ENCODE data around the gene KPNA6. TPM values are rescaled to one million over a fixed set of nuclear protein-coding genes. Genes with fewer than 3 reads are reported as not detected.

The KPNA6 gene
- total RNA-seq, 1 experiment from 2014 or later: 79.9 TPM

DNA sequence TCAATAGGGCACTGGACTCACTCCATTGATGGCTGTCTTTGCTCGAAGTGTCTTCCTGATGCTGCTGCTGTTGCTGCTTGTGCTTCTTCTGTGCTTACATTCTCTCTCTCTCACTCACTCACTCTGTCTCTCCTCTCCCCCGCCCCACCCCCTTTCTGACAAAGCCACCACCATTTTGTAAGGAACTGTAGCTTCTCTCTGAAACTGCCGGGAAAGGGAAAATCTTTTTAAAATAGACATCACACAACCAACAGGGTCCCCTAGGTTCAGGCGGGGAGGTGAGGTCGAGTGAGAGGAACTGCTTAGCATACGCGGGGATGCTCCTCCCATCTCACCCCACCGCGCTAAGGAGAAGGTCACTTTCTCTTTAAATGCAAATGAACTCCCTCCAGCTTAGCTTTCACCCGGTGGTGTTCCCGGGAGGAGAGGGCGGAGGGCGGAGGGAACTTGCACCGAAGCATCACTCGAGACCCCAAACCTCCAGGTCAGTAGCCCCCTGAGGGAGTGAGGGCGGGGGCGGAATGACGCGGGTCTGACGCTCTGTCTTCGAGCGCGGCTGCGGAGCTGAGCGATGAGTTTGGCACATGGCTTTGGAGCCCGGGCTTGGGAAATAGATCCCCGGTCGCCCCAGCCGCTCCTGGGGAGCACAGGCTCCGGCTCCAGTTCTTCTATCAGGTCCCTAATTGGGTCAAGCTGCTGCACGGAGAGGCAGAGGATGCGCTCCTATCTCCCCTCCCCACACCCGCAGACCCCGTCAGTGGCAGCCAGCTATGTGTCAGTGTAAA, 92.6 kb downstream of the KPNA6 start, which contains the start of gene CCDC28B:
Gene CCDC28B, plus strand, starts transcription at position 370 of the 785 bp plus-strand sequence. CDS start 1,341 bp downstream, outside the sequence.
- no peaks in the 10 kb centered on the region for H3K27me3 ChIP-seq (ENCODE audit: insufficient read depth, low read length)
- no peaks in the 10 kb centered on the region for H3K9me3 ChIP-seq (ENCODE audit: control insufficient read depth in 1 of 2, insufficient read depth in 1 of 2, low read depth in 1 of 2, low read length in 2 of 2)
- H3K36me3 ChIP-seq (ENCODE audit: control insufficient read depth in 1 of 2, insufficient read depth in 2 of 2, low read length in 2 of 2): peaks cover 2 to 19% of the 10 kb centered on the region in 2 experiments; a peak in 3 of 4 replicates
- peak within 1 kb of the TSS; percentile 71 for H3K4me2 ChIP-seq (ENCODE audit: low read length)
- BruUV-seq (replicated peaks): no TSS peak
- ChIA-PET RAD21 (ENCODE audit: low non-redundant PET in 1 of 2, low total read pairs in 2 of 2, uncharacterized antibody in 2 of 2, unreplicated experiment in 2 of 2) (no interaction called here), CTCF (interaction anchor here (1.0 to 1.4 kb wide), 2 partner anchors 15 to 48 kb away, joined by 3 read pairs; no protein-coding TSS in a partner anchor), POLR2A (interaction anchor here (0.7 kb wide), 1 partner anchor 59 kb away, joined by 3 read pairs; no protein-coding TSS in a partner anchor)
- H3K9ac ChIP-seq (ENCODE audit: low read length): peak within 1 kb of the TSS; percentile 47
- TF ChIP-seq JUND (IDR thresholded peaks at IDR 0.05): no peak
- peak; percentile 46 for TF ChIP-seq YY1 (IDR thresholded peaks at IDR 0.05; ENCODE audit: extremely low read depth, insufficient replicate concordance, low read depth, low read length)
- TF ChIP-seq CEBPB (IDR thresholded peaks at IDR 0.05; ENCODE audit: low read depth): no peak
- TF ChIP-seq EGR1 (IDR thresholded peaks at IDR 0.05; ENCODE audit: low read depth): peak; percentile 50; the same call in 1 of the 2 replicates
- no peak for TF ChIP-seq EZH2phosphoT487 (IDR thresholded peaks at IDR 0.05; ENCODE audit: borderline replicate concordance)
- TF ChIP-seq, protein P1, sequence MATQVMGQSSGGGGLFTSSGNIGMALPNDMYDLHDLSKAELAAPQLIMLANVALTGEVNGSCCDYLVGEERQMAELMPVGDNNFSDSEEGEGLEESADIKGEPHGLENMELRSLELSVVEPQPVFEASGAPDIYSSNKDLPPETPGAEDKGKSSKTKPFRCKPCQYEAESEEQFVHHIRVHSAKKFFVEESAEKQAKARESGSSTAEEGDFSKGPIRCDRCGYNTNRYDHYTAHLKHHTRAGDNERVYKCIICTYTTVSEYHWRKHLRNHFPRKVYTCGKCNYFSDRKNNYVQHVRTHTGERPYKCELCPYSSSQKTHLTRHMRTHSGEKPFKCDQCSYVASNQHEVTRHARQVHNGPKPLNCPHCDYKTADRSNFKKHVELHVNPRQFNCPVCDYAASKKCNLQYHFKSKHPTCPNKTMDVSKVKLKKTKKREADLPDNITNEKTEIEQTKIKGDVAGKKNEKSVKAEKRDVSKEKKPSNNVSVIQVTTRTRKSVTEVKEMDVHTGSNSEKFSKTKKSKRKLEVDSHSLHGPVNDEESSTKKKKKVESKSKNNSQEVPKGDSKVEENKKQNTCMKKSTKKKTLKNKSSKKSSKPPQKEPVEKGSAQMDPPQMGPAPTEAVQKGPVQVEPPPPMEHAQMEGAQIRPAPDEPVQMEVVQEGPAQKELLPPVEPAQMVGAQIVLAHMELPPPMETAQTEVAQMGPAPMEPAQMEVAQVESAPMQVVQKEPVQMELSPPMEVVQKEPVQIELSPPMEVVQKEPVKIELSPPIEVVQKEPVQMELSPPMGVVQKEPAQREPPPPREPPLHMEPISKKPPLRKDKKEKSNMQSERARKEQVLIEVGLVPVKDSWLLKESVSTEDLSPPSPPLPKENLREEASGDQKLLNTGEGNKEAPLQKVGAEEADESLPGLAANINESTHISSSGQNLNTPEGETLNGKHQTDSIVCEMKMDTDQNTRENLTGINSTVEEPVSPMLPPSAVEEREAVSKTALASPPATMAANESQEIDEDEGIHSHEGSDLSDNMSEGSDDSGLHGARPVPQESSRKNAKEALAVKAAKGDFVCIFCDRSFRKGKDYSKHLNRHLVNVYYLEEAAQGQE (IDR thresholded peaks at IDR 0.05; ENCODE audit: low read depth): no peak
- TF ChIP-seq, protein P2, sequence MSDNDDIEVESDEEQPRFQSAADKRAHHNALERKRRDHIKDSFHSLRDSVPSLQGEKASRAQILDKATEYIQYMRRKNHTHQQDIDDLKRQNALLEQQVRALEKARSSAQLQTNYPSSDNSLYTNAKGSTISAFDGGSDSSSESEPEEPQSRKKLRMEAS (IDR thresholded peaks at IDR 0.05): peak; percentile 78
- no peaks in the 10 kb centered on the region for H3K79me2 ChIP-seq (ENCODE audit: insufficient read depth, low read length)
- intact Hi-C loops (cut with micrococcal nuclease): no loop called here
- ATAC-seq (peak; percentile 55), DNase-seq (ENCODE audit: low read depth, low spot score) (no peak)
- no peaks in the 10 kb centered on the region for H4K20me1 ChIP-seq (ENCODE audit: insufficient read depth)
- no peak within 1 kb of the TSS for H3K27ac ChIP-seq (ENCODE audit: low read depth, low read length)
- peaks cover 5 to 28% of the 10 kb centered on the region in 2 experiments; a peak in 3 of 4 replicates for H3K4me1 ChIP-seq (ENCODE audit: control insufficient read depth in 1 of 2, insufficient read depth in 2 of 2, low read length in 2 of 2)
- H2AFZ ChIP-seq (ENCODE audit: low read depth, low read length, poor library complexity, severe bottlenecking): no peak within 1 kb of the TSS
- H3K9me2 ChIP-seq (ENCODE audit: insufficient read depth): no peaks in the 10 kb centered on the region
- peak within 1 kb of the TSS; percentile 38 to 51 for H3K4me3 ChIP-seq (replicated peaks in 1 of 2; ENCODE audit: low read depth in 1 of 2, low read length in 2 of 2)
